Measurements from ENCODE around the gene STAT5A. TPM values are rescaled to one million over a fixed set of nuclear protein-coding genes. Genes with fewer than 3 reads are reported as not detected.
"Not testable (repeated sequence)": the region's sequence is repeated elsewhere in the genome, so short reads cannot be mapped to it uniquely, and the experiment has no call there.

Gene STAT5A
- total RNA-seq, result 1.3 TPM in 2 replicates

DNA sequence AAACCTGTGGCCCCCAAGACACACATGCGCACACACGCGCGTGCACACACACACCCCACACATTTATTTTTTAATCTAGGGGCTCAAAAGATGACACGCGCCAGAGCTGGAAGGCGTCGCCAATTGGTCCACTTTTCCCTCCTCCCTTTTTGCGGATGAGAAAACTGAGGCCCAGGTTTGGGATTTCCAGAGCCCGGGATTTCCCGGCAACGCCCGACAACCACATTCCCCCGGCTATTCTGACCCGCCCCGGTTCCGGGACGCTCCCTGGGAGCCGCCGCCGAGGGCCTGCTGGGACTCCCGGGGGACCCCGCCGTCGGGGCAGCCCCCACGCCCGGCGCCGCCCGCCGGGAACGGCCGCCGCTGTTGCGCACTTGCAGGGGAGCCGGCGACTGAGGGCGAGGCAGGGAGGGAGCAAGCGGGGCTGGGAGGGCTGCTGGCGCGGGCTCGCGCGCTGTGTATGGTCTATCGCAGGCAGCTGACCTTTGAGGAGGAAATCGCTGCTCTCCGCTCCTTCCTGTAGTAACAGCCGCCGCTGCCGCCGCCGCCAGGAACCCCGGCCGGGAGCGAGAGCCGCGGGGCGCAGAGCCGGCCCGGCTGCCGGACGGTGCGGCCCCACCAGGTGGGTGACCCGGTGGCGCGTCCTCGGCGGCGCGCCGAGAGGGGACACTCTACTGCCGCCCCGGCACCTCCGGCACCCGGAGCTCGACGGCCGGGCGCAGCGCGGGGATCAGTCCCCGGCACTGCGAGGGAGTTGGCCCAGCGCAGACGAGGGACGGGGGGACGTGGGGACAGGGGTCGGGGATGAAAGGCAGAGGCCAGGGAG, at the start of gene STAT5A:
TSS of gene STAT5A (plus strand) at position 522 of the 826 bp plus-strand sequence. CDS start 914 bp downstream, outside the sequence.
- no peaks in the 10 kb centered on the region for H3K27me3 ChIP-seq (ENCODE audit: control insufficient read depth, insufficient read depth, low read length)
- H3K36me3 ChIP-seq (ENCODE audit: control insufficient read depth, insufficient read depth, low read length), result no peaks in the 10 kb centered on the region
- TF ChIP-seq, protein P1, sequence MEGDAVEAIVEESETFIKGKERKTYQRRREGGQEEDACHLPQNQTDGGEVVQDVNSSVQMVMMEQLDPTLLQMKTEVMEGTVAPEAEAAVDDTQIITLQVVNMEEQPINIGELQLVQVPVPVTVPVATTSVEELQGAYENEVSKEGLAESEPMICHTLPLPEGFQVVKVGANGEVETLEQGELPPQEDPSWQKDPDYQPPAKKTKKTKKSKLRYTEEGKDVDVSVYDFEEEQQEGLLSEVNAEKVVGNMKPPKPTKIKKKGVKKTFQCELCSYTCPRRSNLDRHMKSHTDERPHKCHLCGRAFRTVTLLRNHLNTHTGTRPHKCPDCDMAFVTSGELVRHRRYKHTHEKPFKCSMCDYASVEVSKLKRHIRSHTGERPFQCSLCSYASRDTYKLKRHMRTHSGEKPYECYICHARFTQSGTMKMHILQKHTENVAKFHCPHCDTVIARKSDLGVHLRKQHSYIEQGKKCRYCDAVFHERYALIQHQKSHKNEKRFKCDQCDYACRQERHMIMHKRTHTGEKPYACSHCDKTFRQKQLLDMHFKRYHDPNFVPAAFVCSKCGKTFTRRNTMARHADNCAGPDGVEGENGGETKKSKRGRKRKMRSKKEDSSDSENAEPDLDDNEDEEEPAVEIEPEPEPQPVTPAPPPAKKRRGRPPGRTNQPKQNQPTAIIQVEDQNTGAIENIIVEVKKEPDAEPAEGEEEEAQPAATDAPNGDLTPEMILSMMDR (IDR thresholded peaks at IDR 0.05; ENCODE audit: insufficient read depth, low read length, severe bottlenecking), result no peak
- FAIRE-seq (no peak), DNase-seq (ENCODE audit: low read depth) (peak; percentile 60)
- peak within 1 kb of the TSS; percentile 30 for H3K4me3 ChIP-seq (ENCODE audit: low read depth, low read length)

DNA sequence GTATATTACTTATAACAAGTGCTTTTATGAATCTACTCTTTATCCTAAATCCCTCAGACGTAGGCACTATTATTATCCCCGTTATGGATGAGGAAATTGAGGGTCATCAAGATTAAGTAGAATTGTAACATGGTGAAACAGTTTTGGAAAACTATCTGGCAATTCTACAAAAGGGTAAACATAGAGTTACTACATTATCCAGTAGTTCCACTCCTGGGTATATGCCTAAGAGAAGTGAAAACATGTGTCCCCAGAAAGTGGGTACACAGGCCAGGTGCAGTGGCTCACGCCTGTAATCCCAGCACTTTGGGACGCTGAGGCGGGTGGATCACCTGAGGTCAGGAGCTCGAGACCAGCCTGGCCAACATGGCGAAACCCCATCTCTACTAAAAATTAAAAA, 48.7 kb upstream of the STAT5A start:
- not testable (repeated sequence) for H3K36me3 ChIP-seq (ENCODE audit: control insufficient read depth, insufficient read depth, low read length); FAIRE-seq; H3K27me3 ChIP-seq (ENCODE audit: control insufficient read depth, insufficient read depth, low read length); H3K4me3 ChIP-seq (ENCODE audit: low read depth, low read length); DNase-seq (ENCODE audit: low read depth)

DNA sequence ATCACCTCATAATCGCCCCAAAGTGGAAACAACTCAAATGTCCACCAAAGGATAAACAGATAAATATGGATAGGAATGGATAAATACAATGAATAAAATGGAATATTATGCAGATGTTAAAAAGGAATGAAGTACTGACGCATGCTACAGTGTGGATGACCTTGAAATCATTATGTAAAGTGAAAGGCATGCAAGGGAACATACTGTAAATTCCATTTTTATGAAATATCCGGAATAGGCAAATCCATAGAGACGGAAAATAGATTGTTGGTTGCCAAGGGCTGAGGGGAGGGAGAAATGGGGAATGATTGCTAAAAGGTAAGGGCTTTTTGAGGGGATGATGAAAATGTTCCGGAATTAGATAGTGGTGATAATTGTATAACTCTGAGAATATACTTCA, 48.1 kb upstream of the STAT5A start:
- H3K4me3 ChIP-seq (ENCODE audit: low read depth, low read length), result no peak overlapping the region
- DNase-seq (ENCODE audit: low read depth), result no peak
- TF ChIP-seq, protein P1 (IDR thresholded peaks at IDR 0.05; ENCODE audit: insufficient read depth, low read length, severe bottlenecking), result no peak
- no peak for FAIRE-seq
- no peaks in the 10 kb centered on the region for H3K36me3 ChIP-seq (ENCODE audit: control insufficient read depth, insufficient read depth, low read length)
- H3K27me3 ChIP-seq (ENCODE audit: control insufficient read depth, insufficient read depth, low read length), result no peaks in the 10 kb centered on the region

DNA sequence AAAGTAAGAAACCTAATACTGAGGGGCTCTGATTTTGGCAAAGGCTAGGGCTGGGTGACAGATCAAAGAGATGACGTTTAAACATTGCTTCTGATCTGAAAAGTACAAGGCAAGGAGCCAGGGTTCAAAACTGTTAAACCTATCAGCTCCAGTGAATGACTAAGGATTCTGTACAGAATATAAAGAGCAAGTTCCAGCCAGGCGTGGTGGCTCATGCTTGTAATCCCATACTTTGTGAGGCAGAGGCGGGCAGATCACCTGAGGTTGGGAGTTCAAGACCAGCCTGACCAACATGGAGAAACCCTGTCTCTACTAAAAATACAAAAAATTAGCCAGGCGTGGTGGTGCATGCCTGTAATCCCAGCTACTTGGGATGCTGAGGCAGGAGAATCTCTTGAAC, 47.4 kb upstream of the STAT5A start:
- not testable (repeated sequence) for DNase-seq (ENCODE audit: low read depth)

DNA sequence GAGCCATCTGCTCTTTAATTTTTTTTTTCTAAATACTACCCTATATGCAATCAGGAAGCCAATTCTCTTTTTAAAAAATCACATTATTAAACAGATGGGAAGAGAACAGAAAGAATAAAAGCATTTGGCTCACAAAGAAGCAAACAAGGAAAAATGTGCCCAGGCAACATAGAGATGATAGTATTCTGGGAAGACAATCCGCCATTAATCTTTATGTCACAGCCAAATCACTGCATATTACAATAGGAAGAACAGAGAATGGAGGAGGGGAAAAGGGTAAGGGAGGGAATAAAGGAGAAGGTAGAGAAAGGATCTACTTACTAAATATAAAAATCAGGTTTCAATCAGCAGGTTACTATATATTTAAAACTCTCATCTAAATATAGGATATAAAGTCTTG, 46.4 kb upstream of the STAT5A start:
- TF ChIP-seq, protein P1 (IDR thresholded peaks at IDR 0.05; ENCODE audit: insufficient read depth, low read length, severe bottlenecking), result no peak
- Histone ChIP-seq H3K4me3 (ENCODE audit: low read depth, low read length) (no peak overlapping the region), H3K36me3 (ENCODE audit: control insufficient read depth, insufficient read depth, low read length) (no peaks in the 10 kb centered on the region), H3K27me3 (ENCODE audit: control insufficient read depth, insufficient read depth, low read length) (no peaks in the 10 kb centered on the region)
- no peak for FAIRE-seq
- no peak for DNase-seq (ENCODE audit: low read depth)

More for the DNA sequence above, 47.4 kb upstream of the STAT5A start:
- FAIRE-seq; H3K36me3 ChIP-seq (ENCODE audit: control insufficient read depth, insufficient read depth, low read length); H3K4me3 ChIP-seq (ENCODE audit: low read depth, low read length); H3K27me3 ChIP-seq (ENCODE audit: control insufficient read depth, insufficient read depth, low read length): not testable (repeated sequence)

DNA sequence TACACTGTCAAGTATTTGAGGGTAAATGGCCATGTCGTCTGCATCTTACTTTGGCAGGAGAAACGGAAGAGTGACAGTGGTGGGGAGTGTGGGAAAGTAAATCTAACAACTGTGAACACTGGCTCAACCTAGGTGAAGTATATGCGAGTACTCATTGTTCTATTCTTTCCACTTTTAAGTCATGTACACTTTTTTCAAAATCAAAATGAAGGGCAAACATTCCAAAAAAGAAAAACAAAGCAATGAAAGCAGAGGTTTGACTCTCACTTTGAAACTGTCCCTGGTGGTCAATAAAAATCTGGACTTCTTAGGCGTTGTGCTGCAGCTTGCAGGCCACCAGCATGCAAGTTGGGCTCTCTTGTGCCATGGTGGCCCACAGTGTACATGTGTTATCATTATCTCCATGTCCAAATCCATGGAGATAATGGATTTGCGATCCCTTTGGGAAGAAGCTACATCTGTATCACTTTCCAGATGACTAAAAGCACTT, 44.8 kb upstream of the STAT5A start:
- TF ChIP-seq, protein P1 (IDR thresholded peaks at IDR 0.05; ENCODE audit: insufficient read depth, low read length, severe bottlenecking), result no peak
- FAIRE-seq, result no peak

DNA sequence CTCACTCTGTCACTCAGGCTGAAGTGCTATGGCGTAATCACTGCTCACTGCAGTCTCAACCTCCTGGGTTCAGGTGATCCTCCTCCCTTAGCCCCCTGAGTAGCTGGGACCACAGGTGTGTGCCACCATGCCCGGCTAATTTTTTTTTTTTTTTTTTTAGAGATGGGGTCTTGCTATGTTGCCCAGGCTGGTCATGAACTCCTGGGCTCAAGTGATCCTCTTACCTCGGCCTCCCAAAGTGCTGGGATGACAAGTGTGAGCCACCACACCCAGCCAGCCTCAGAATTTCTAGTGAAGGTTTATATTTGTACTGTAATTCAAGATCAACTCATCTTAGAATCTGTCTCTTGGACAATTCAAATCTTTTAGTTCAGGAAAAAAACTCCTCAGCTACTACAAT, 44.2 kb upstream of the STAT5A start:
- not testable (repeated sequence) for H3K4me3 ChIP-seq (ENCODE audit: low read depth, low read length); FAIRE-seq; H3K27me3 ChIP-seq (ENCODE audit: control insufficient read depth, insufficient read depth, low read length); H3K36me3 ChIP-seq (ENCODE audit: control insufficient read depth, insufficient read depth, low read length); DNase-seq (ENCODE audit: low read depth)

More for the DNA sequence above, 44.8 kb upstream of the STAT5A start:
- no peak for DNase-seq (ENCODE audit: low read depth)
- Histone ChIP-seq H3K36me3 (ENCODE audit: control insufficient read depth, insufficient read depth, low read length) (no peaks in the 10 kb centered on the region), H3K4me3 (ENCODE audit: low read depth, low read length) (no peak overlapping the region), H3K27me3 (ENCODE audit: control insufficient read depth, insufficient read depth, low read length) (no peaks in the 10 kb centered on the region)

DNA sequence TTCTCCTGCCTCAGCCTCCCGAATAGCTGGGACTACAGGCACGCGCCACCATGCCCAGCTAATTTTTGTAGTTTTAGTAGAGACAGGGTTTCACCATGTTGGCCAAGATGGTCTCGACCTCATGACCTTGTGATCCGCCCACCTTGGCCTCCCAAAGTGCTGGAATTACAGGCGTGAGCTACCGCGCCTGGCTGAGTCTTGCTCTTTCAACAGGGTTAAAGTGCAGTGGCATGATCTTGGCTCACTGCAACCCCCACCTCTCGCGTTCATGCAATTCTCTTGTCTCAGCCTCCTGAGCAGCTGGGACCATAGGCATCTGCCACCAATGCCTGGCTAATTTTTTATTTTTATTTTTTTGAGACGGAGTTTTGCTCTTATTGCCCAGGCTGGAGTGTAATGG, 43.1 kb upstream of the STAT5A start:
- FAIRE-seq; DNase-seq (ENCODE audit: low read depth); H3K27me3 ChIP-seq (ENCODE audit: control insufficient read depth, insufficient read depth, low read length); H3K4me3 ChIP-seq (ENCODE audit: low read depth, low read length); H3K36me3 ChIP-seq (ENCODE audit: control insufficient read depth, insufficient read depth, low read length): not testable (repeated sequence)

Measured in bronchial epithelial cell (primary cell).